Loucy (cell line): ENCODE data around the gene MDH1.

Experiments
- EZH2phosphoT487 ChIP-seq: fragments of 200-600 bp; IDR thresholded peaks from 2 replicates; pipeline ENCODE4 v1.6.1; 2018; ENCODE audit warnings: antibody characterized with exemption, mild to moderate bottlenecking, moderate library complexity, borderline replicate concordance
- TF ChIP-seq, protein P1 (sequence below): fragments of 200-600 bp; sonication (generic); conservative IDR thresholded peaks from 2 replicates; pipeline ENCODE4 v1.5.1; 2014; ENCODE audit warnings: mild to moderate bottlenecking, antibody characterized with exemption, low read length

DNA sequence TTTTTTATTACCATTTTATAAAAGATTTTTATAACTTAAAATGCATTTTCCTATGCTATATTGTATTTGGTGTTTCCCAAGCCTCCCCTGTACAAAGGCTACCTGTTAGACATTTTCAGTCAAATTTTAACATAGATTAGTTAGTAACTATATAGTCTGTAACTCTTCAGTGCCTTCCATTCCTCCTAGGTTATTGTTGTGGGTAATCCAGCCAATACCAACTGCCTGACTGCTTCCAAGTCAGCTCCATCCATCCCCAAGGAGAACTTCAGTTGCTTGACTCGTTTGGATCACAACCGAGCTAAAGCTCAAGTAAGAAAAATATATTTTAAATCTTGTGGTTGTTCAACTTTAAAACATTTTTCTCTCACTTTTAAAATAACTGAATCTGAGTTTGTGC, 10.2 kb downstream of the MDH1 start:
- TF ChIP-seq, protein P1, sequence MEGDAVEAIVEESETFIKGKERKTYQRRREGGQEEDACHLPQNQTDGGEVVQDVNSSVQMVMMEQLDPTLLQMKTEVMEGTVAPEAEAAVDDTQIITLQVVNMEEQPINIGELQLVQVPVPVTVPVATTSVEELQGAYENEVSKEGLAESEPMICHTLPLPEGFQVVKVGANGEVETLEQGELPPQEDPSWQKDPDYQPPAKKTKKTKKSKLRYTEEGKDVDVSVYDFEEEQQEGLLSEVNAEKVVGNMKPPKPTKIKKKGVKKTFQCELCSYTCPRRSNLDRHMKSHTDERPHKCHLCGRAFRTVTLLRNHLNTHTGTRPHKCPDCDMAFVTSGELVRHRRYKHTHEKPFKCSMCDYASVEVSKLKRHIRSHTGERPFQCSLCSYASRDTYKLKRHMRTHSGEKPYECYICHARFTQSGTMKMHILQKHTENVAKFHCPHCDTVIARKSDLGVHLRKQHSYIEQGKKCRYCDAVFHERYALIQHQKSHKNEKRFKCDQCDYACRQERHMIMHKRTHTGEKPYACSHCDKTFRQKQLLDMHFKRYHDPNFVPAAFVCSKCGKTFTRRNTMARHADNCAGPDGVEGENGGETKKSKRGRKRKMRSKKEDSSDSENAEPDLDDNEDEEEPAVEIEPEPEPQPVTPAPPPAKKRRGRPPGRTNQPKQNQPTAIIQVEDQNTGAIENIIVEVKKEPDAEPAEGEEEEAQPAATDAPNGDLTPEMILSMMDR, result no peak
- TF ChIP-seq EZH2phosphoT487, result no peak
